Measurements from ENCODE around the gene HMGA1. TPM values are rescaled to one million over a fixed set of nuclear protein-coding genes. Genes with fewer than 3 reads are reported as not detected.

The HMGA1 gene
- total and polyA plus RNA-seq, 2 of the 13 experiments (the other 11 are each of a cell fraction or from before 2014, with no cell fraction given) = 117 to 145 TPM

GRCh38 chr6:34237722-34238584 is 1.3 kb downstream of the HMGA1 start (continued):
- TF ChIP-seq LRRFIP1 (CRISPR knock-in tag; conservative IDR thresholded peaks at IDR 0.05) (no peak), HIVEP1 (CRISPR knock-in tag; IDR thresholded peaks at IDR 0.05) (peak; percentile 75), ZNF44 (CRISPR knock-in tag; IDR thresholded peaks at IDR 0.05) (no peak), ZNF34 (CRISPR knock-in tag; IDR thresholded peaks at IDR 0.05; ENCODE audit: borderline replicate concordance) (no peak), STAT6 (CRISPR knock-in tag; IDR thresholded peaks at IDR 0.05; ENCODE audit: borderline replicate concordance) (no peak), CREBL2 (CRISPR knock-in tag; IDR thresholded peaks at IDR 0.05; ENCODE audit: borderline replicate concordance) (peak; percentile 98; the same call in 1 of the 2 replicates), HDAC1 (CRISPR knock-in tag; IDR thresholded peaks at IDR 0.05) (peak; percentile 48; the same call in 1 of the 2 replicates), ARID2 (CRISPR knock-in tag; IDR thresholded peaks at IDR 0.05; ENCODE audit: borderline replicate concordance) (peak; percentile 93), ZNF556 (CRISPR knock-in tag; IDR thresholded peaks at IDR 0.05; ENCODE audit: borderline replicate concordance) (peak; percentile 67), PBX2 (CRISPR knock-in tag; IDR thresholded peaks at IDR 0.05) (no peak)
- TF ChIP-seq, protein P1, sequence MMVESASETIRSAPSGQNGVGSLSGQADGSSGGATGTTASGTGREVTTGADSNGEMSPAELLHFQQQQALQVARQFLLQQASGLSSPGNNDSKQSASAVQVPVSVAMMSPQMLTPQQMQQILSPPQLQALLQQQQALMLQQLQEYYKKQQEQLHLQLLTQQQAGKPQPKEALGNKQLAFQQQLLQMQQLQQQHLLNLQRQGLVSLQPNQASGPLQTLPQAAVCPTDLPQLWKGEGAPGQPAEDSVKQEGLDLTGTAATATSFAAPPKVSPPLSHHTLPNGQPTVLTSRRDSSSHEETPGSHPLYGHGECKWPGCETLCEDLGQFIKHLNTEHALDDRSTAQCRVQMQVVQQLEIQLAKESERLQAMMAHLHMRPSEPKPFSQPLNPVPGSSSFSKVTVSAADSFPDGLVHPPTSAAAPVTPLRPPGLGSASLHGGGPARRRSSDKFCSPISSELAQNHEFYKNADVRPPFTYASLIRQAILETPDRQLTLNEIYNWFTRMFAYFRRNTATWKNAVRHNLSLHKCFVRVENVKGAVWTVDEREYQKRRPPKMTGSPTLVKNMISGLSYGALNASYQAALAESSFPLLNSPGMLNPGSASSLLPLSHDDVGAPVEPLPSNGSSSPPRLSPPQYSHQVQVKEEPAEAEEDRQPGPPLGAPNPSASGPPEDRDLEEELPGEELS (CRISPR knock-in tag; IDR thresholded peaks at IDR 0.05) = peak; percentile 56; the same call in 1 of the 2 replicates
- TF ChIP-seq, protein P2, sequence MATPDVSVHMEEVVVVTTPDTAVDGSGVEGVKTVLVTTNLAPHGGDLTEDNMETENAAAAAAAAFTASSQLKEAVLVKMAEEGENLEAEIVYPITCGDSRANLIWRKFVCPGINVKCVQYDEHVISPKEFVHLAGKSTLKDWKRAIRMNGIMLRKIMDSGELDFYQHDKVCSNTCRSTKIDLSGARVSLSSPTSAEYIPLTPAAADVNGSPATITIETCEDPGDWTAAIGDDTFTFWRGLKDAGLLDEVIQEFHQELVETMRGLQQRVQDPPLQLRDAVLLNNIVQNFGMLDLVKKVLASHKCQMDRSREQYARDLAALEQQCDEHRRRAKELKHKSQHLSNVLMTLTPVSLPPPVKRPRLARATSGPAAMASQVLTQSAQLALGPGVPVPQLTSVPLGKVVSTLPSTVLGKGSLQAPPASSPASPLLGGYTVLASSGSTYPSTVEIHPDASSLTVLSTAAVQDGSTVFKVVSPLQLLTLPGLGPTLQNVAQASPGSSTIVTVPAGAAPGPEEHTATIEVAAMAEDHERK (CRISPR knock-in tag; IDR thresholded peaks at IDR 0.05; ENCODE audit: low read depth) = no peak
- TF ChIP-seq, protein P3, sequence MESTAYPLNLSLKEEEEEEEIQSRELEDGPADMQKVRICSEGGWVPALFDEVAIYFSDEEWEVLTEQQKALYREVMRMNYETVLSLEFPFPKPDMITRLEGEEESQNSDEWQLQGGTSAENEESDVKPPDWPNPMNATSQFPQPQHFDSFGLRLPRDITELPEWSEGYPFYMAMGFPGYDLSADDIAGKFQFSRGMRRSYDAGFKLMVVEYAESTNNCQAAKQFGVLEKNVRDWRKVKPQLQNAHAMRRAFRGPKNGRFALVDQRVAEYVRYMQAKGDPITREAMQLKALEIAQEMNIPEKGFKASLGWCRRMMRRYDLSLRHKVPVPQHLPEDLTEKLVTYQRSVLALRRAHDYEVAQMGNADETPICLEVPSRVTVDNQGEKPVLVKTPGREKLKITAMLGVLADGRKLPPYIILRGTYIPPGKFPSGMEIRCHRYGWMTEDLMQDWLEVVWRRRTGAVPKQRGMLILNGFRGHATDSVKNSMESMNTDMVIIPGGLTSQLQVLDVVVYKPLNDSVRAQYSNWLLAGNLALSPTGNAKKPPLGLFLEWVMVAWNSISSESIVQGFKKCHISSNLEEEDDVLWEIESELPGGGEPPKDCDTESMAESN (CRISPR knock-in tag; conservative IDR thresholded peaks at IDR 0.05) = peak; percentile 81; the same call in 1 of the 2 replicates

Data from HepG2 (cell line).